GM23338 (cell line): ENCODE results near the gene CWC27. TPM values are rescaled to one million over a fixed set of nuclear protein-coding genes. Genes with fewer than 3 reads are reported as not detected.

ENCODE experiments used
- ATAC-seq: fragments of 200-7000 bp; cut with Tn5 transposase; 3 replicates; pipeline ENCODE4 v1.9.1; 2020
- DNase-seq: peaks from one replicate; pipeline ENCODE4 v3.0.0-alpha.2; 2015; ENCODE audit warnings: low spot score
- H2AFZ ChIP-seq: fragments of 200-600 bp; sonication (generic); 2 replicates; pipeline ENCODE4 v1.8.0; 2016; ENCODE audit warnings: antibody characterized with exemption, mild to moderate bottlenecking, moderate library complexity
- H3F3A ChIP-seq: fragments of 200-600 bp; sonication (generic); replicated peaks from 2 replicates; pipeline ENCODE4 v1.8.0; 2017; ENCODE audit warnings: antibody characterized with exemption, mixed run types, low read depth
- H3K27ac ChIP-seq: fragments of 200-600 bp; sonication (generic); 2 replicates; pipeline ENCODE4 v1.6.1; 2016; ENCODE audit warnings: low read depth
- H3K27me3 ChIP-seq: fragments of 200-600 bp; sonication (generic); 2 replicates; pipeline ENCODE4 v1.8.0; 2016; ENCODE audit warnings: mild to moderate bottlenecking, mixed run types, moderate library complexity; ENCODE audit not compliant: insufficient read depth
- H3K36me3 ChIP-seq: fragments of 200-600 bp; sonication (generic); 2 replicates; pipeline ENCODE4 v1.8.0; 2016; ENCODE audit warnings: mild to moderate bottlenecking; ENCODE audit not compliant: insufficient read depth
- H3K4me1 ChIP-seq: fragments of 200-600 bp; sonication (generic); 2 replicates; pipeline ENCODE4 v1.8.0; 2016; ENCODE audit warnings: mild to moderate bottlenecking, moderate library complexity; ENCODE audit not compliant: insufficient read depth
- H3K4me2 ChIP-seq: fragments of 200-600 bp; sonication (generic); 2 replicates; pipeline ENCODE4 v1.7.1; 2017; ENCODE audit warnings: mixed run types
- H3K4me3 ChIP-seq: fragments of 200-600 bp; sonication (generic); 2 replicates; pipeline ENCODE4 v1.6.1; 2016; ENCODE audit warnings: mixed run types
- H3K79me2 ChIP-seq: fragments of 200-600 bp; sonication (generic); replicated peaks from 2 replicates; pipeline ENCODE4 v1.8.0; 2017; ENCODE audit warnings: mild to moderate bottlenecking; ENCODE audit not compliant: insufficient read depth
- H3K9me2 ChIP-seq: fragments of 200-600 bp; sonication (generic); 2 replicates; pipeline ENCODE4 v1.8.0; 2017; ENCODE audit not compliant: insufficient read depth
- H4K20me1 ChIP-seq: fragments of 200-600 bp; sonication (generic); replicated peaks from 2 replicates; pipeline ENCODE4 v1.8.0; 2017; ENCODE audit warnings: mild to moderate bottlenecking; ENCODE audit not compliant: insufficient read depth
- H3K27ac Mint-ChIP-seq: 2 replicates; pipeline ENCODE4 v1.8.0; 2020; ENCODE audit warnings: inconsistent platforms, mild to moderate bottlenecking, moderate library complexity, mixed read lengths
- H3K27me3 Mint-ChIP-seq: 3 replicates; pipeline ENCODE4 v1.8.0; 2022; ENCODE audit warnings: low read depth, mild to moderate bottlenecking, moderate library complexity, mixed read lengths, inconsistent platforms; ENCODE audit not compliant: insufficient read depth, poor library complexity
- H3K36me3 Mint-ChIP-seq: 3 replicates; pipeline ENCODE4 v1.8.0; 2021; ENCODE audit warnings: low read depth, mild to moderate bottlenecking, inconsistent platforms, moderate library complexity, mixed read lengths
- H3K4me1 Mint-ChIP-seq: 3 replicates; pipeline ENCODE4 v1.8.0; 2020; ENCODE audit warnings: mild to moderate bottlenecking, inconsistent platforms, mixed read lengths
- H3K4me3 Mint-ChIP-seq: 3 replicates; pipeline ENCODE4 v1.8.0; 2021; ENCODE audit warnings: moderate library complexity, mild to moderate bottlenecking, inconsistent platforms, mixed read lengths
- H3K9me3 Mint-ChIP-seq: 3 replicates; pipeline ENCODE4 v1.8.0; 2020; ENCODE audit warnings: moderate library complexity, mild to moderate bottlenecking, inconsistent platforms, mixed read lengths
- CREB1 ChIP-seq: fragments of 250-450 bp; sonication (Bioruptor Pico); IDR thresholded peaks from 2 replicates; pipeline ENCODE4 v1.5.0; 2020; ENCODE audit warnings: low read depth, mild to moderate bottlenecking, moderate library complexity
- CTCF ChIP-seq, 2 experiments: fragments of 200-600 bp in 1 of 2; sonication (generic) in 1 of 2; conservative IDR thresholded peaks; 2 replicates each; pipeline versions ENCODE4 v1.5.1 to v1.6.1; 2016 to 2017; ENCODE audit warnings: antibody characterized with exemption in 2 of 2, low read depth in 2 of 2, mild to moderate bottlenecking in 2 of 2, moderate library complexity in 1 of 2
- ETS1 ChIP-seq: IDR thresholded peaks from 2 replicates; pipeline ENCODE4 v1.6.1; 2016; ENCODE audit warnings: antibody characterized with exemption
- EZH2 ChIP-seq: fragments of 200-600 bp; sonication (generic); IDR thresholded peaks from one replicate; pipeline ENCODE4 v1.8.0; 2017; ENCODE audit warnings: antibody characterized with exemption, mild to moderate bottlenecking, low read depth; ENCODE audit not compliant: unreplicated experiment
- EZH2phosphoT487 ChIP-seq: fragments of 200-600 bp; sonication (generic); IDR thresholded peaks from one replicate; pipeline ENCODE4 v1.8.1; 2018; ENCODE audit warnings: antibody characterized with exemption; ENCODE audit not compliant: unreplicated experiment
- JUNB ChIP-seq: IDR thresholded peaks from one replicate; pipeline ENCODE4 v1.6.1; 2016; ENCODE audit warnings: antibody characterized with exemption; ENCODE audit not compliant: unreplicated experiment
- NANOG ChIP-seq: IDR thresholded peaks from 2 replicates; pipeline ENCODE4 v1.6.1; 2016; ENCODE audit warnings: antibody characterized with exemption, borderline replicate concordance
- POLR2AphosphoS5 ChIP-seq: IDR thresholded peaks from 2 replicates; pipeline ENCODE4 v1.6.1; 2016; ENCODE audit warnings: antibody characterized with exemption, low read depth
- REST ChIP-seq: IDR thresholded peaks from one replicate; pipeline ENCODE4 v1.6.1; 2018; ENCODE audit warnings: antibody characterized with exemption; ENCODE audit not compliant: unreplicated experiment
- STAT1 ChIP-seq: IDR thresholded peaks from one replicate; pipeline ENCODE4 v1.6.1; 2016; ENCODE audit warnings: antibody characterized with exemption; ENCODE audit not compliant: unreplicated experiment
- ZNF114 ChIP-seq: fragments of 250-450 bp; sonication (Bioruptor Pico); IDR thresholded peaks from 2 replicates; pipeline ENCODE4 v1.5.0; 2020; ENCODE audit warnings: mild to moderate bottlenecking, moderate library complexity
- ZNF331 ChIP-seq: fragments of 250-450 bp; sonication (Bioruptor Pico); IDR thresholded peaks from 2 replicates; pipeline ENCODE4 v1.5.0; 2020; ENCODE audit warnings: low read depth, mild to moderate bottlenecking, moderate library complexity
- ZNF462 ChIP-seq: fragments of 250-450 bp; sonication (Bioruptor Pico); IDR thresholded peaks from 2 replicates; pipeline ENCODE4 v1.5.0; 2020; ENCODE audit warnings: mild to moderate bottlenecking, moderate library complexity
- polyA plus RNA-seq: library from polyadenylated mRNA; unstranded; fragments of >200 nt; fragmentation: Nextera tagmentation; extraction: Ambion mirVana; gene quantifications from 2 replicates; pipeline ENCODE4 v1.2.1, GENCODE V29; 2016
- total RNA-seq: library from RNA; depleted of rRNA; stranded (reverse); fragments of >200 nt; shearing (Covaris generic); gene quantifications from 2 replicates; pipeline ENCODE4 v1.2.3, GENCODE V29; 2014

CWC27 gene
- total and polyA plus RNA-seq, 2 experiments from 2014 or later: 27.7 to 115 TPM

GRCh38 chr5:64947801-64948200 is 179.1 kb downstream of the CWC27 start:
- H3K9me2 ChIP-seq: no peaks in the 10 kb centered on the region
- no peaks in the 10 kb centered on the region for H3K36me3 ChIP-seq
- H3K4me3 ChIP-seq: no peak overlapping the region
- no peaks in the 10 kb centered on the region for H4K20me1 ChIP-seq
- Mint-ChIP-seq H3K4me1 (no peaks in the 10 kb centered on the region), H3K9me3 (no peaks in the 10 kb centered on the region), H3K27ac (no peak overlapping the region), H3K36me3 (no peaks in the 10 kb centered on the region), H3K4me3 (no peak overlapping the region), H3K27me3 (no peaks in the 10 kb centered on the region)
- TF ChIP-seq EZH2phosphoT487 (no peak), NANOG (no peak), POLR2AphosphoS5 (no peak), ZNF331 (CRISPR knock-in tag) (no peak), ZNF114 (CRISPR knock-in tag) (no peak), EZH2 (no peak), CREB1 (no peak), JUNB (no peak), ETS1 (no peak), STAT1 (no peak), CTCF (conservative IDR thresholded peaks at IDR 0.05; ENCODE audit: low read depth in 2 of 2) (no peak), ZNF462 (CRISPR knock-in tag) (no peak), REST (no peak)
- H3K27me3 ChIP-seq: no peaks in the 10 kb centered on the region
- no peaks in the 10 kb centered on the region for H3K79me2 ChIP-seq
- DNase-seq (no peak), ATAC-seq (no peak)
- no peaks in the 10 kb centered on the region for H3F3A ChIP-seq
- no peak overlapping the region for H2AFZ ChIP-seq
- H3K4me2 ChIP-seq: no peak overlapping the region
- no peaks in the 10 kb centered on the region for H3K4me1 ChIP-seq
- no peak overlapping the region for H3K27ac ChIP-seq
